Measurements from ENCODE around the gene ST3GAL5.

The ST3GAL5 gene

GRCh38 chr2:85867121-85867520 is 21.7 kb downstream of the ST3GAL5 start:
- TF ChIP-seq FOXP2 (optimal IDR thresholded peaks at IDR 0.05; ENCODE audit: control extremely low read depth, extremely low read length, insufficient read depth) = no peak
- no peak for TF ChIP-seq POLR2AphosphoS5 (IDR thresholded peaks at IDR 0.05; ENCODE audit: borderline replicate concordance, low read depth, low read length)
- no peak for TF ChIP-seq EZH2 (IDR thresholded peaks at IDR 0.05)

GRCh38 chr2:85866165-85866659 is 22.6 kb downstream of the ST3GAL5 start:
- Histone ChIP-seq H3K36me3 (ENCODE audit: insufficient read depth, low read length) (peaks cover under 1% of the 10 kb centered on the region; the same call in 1 of the 2 replicates), H3K9me3 (ENCODE audit: low read depth, low read length) (no peaks in the 10 kb centered on the region), H3K27ac (no peak overlapping the region), H3K4me3 (no peak overlapping the region), H3K9ac (ENCODE audit: insufficient read length) (no peak overlapping the region)
- TF ChIP-seq POLR2AphosphoS5 (IDR thresholded peaks at IDR 0.05; ENCODE audit: borderline replicate concordance, low read depth, low read length) = no peak
- no peak for DNase-seq (ENCODE audit: low read depth, low spot score)

More at GRCh38 chr2:85867121-85867520, 21.7 kb downstream of the ST3GAL5 start:
- no peak overlapping the region for H3K4me3 ChIP-seq
- H3K36me3 ChIP-seq (ENCODE audit: insufficient read depth, low read length) = no peaks in the 10 kb centered on the region
- H3K27ac ChIP-seq = no peak overlapping the region
- no peak overlapping the region for H3K9ac ChIP-seq (ENCODE audit: insufficient read length)
- H3K9me3 ChIP-seq (ENCODE audit: low read depth, low read length) = no peaks in the 10 kb centered on the region
- DNase-seq (ENCODE audit: low read depth, low spot score) = no peak

DNA sequence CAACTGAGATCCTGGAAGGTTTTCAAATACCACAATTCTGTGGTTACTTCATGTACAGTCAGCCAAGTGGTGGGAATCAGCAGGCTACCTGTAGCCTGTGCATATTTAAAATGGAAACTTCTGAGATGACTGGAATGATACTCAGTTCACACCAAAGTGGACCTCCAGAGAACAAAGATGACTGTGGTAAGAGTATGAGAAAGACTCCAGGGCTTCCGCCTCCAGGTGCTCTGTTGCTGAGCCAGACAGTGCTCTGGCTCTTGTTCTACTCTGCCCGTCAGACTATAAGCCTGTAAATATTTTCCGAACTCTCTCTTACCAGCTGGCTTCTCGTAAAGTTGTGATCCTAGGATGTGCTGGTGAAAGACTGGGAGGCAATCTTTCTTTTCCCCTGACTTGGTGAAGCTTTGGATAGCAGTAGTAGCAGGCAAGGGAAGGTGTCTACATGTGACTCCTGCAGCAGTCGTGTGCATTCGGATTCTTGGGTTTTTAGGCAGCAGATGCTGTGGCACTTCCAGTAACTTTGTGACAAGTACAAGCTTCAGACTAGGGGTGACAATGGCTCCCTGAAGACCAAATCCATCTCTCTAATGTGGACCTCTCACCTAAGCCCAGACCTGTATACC is 23.1 kb downstream of the ST3GAL5 start:
- peaks cover 6% of the 10 kb centered on the region; the same call in 1 of the 2 replicates for H3K36me3 ChIP-seq (ENCODE audit: insufficient read depth, low read length)
- H3K9me3 ChIP-seq (ENCODE audit: low read depth, low read length) = no peaks in the 10 kb centered on the region
- no peak for DNase-seq (ENCODE audit: low read depth, low spot score)
- H3K27ac ChIP-seq = no peak overlapping the region; the same call in 1 of the 2 replicates
- no peak overlapping the region for H3K9ac ChIP-seq (ENCODE audit: insufficient read length)
- H3K4me3 ChIP-seq = no peak overlapping the region
- TF ChIP-seq EZH2 (IDR thresholded peaks at IDR 0.05) (no peak), FOXP2 (optimal IDR thresholded peaks at IDR 0.05; ENCODE audit: control extremely low read depth, extremely low read length, insufficient read depth) (no peak), POLR2AphosphoS5 (IDR thresholded peaks at IDR 0.05; ENCODE audit: borderline replicate concordance, low read depth, low read length) (no peak)

- Histone ChIP-seq H3K4me3 (no peak overlapping the region), H3K27ac (no peak overlapping the region), H3K9me3 (ENCODE audit: low read depth, low read length) (no peaks in the 10 kb centered on the region), H3K36me3 (ENCODE audit: insufficient read depth, low read length) (peaks cover 6% of the 10 kb centered on the region; the same call in 1 of the 2 replicates), H3K9ac (ENCODE audit: insufficient read length) (no peak overlapping the region)
- TF ChIP-seq EZH2 (IDR thresholded peaks at IDR 0.05) = no peak
- TF ChIP-seq FOXP2 (optimal IDR thresholded peaks at IDR 0.05; ENCODE audit: control extremely low read depth, extremely low read length, insufficient read depth) = no peak
- TF ChIP-seq POLR2AphosphoS5 (IDR thresholded peaks at IDR 0.05; ENCODE audit: borderline replicate concordance, low read depth, low read length) = no peak
- no peak for DNase-seq (ENCODE audit: low read depth, low spot score)
These were observed 24.1 kb downstream of the ST3GAL5 start for GRCh38 chr2:85864654-85865053.

- H3K27ac ChIP-seq = no peak overlapping the region
- no peak overlapping the region for H3K4me3 ChIP-seq
- no peaks in the 10 kb centered on the region for H3K9me3 ChIP-seq (ENCODE audit: low read depth, low read length)
- H3K9ac ChIP-seq (ENCODE audit: insufficient read length) = no peak overlapping the region
- peaks cover 6% of the 10 kb centered on the region; the same call in 1 of the 2 replicates for H3K36me3 ChIP-seq (ENCODE audit: insufficient read depth, low read length)
- TF ChIP-seq EZH2 (IDR thresholded peaks at IDR 0.05) (no peak), FOXP2 (optimal IDR thresholded peaks at IDR 0.05; ENCODE audit: control extremely low read depth, extremely low read length, insufficient read depth) (no peak), POLR2AphosphoS5 (IDR thresholded peaks at IDR 0.05; ENCODE audit: borderline replicate concordance, low read depth, low read length) (no peak)
- DNase-seq (ENCODE audit: low read depth, low spot score) = no peak
These were observed 26.4 kb downstream of the ST3GAL5 start for GRCh38 chr2:85862426-85862825.

DNA sequence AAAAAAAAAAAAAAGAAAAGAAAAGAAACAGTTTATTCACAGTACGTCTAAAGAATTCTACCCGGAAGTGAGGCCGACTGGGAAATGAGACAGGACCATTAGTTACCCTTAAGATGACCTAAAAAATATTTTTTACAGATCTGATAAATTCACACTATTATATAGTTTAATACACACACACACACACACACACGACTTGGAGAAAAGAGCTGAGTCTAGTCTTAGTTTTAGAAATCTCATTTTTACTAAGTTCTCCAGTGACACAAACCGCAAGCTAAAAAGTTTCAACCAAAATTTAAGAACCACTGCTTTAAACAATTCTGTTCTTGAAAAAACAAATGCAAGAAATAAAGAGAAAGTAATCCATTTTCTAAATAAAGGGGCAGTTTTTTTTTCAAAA is 27.1 kb downstream of the ST3GAL5 start:
- Histone ChIP-seq H3K36me3 (ENCODE audit: insufficient read depth, low read length) (peaks cover 6% of the 10 kb centered on the region; the same call in 1 of the 2 replicates), H3K27ac (0 out of 2 replicates have a peak overlapping the region, but pooled peaks have one; percentile 8), H3K9me3 (ENCODE audit: low read depth, low read length) (no peaks in the 10 kb centered on the region), H3K9ac (ENCODE audit: insufficient read length) (no peak overlapping the region), H3K4me3 (no peak overlapping the region)
- TF ChIP-seq POLR2AphosphoS5 (IDR thresholded peaks at IDR 0.05; ENCODE audit: borderline replicate concordance, low read depth, low read length) (no peak), FOXP2 (optimal IDR thresholded peaks at IDR 0.05; ENCODE audit: control extremely low read depth, extremely low read length, insufficient read depth) (no peak), EZH2 (IDR thresholded peaks at IDR 0.05) (no peak)
- DNase-seq (ENCODE audit: low read depth, low spot score) = no peak

GRCh38 chr2:85861180-85861579 is 27.6 kb downstream of the ST3GAL5 start:
- H3K9me3 ChIP-seq (ENCODE audit: low read depth, low read length) = no peaks in the 10 kb centered on the region

GRCh38 chr2:85858841-85859240 is 29.9 kb downstream of the ST3GAL5 start:
- no peak overlapping the region for H3K9ac ChIP-seq (ENCODE audit: insufficient read length)
- no peak overlapping the region for H3K27ac ChIP-seq
- TF ChIP-seq FOXP2 (optimal IDR thresholded peaks at IDR 0.05; ENCODE audit: control extremely low read depth, extremely low read length, insufficient read depth) (no peak), EZH2 (IDR thresholded peaks at IDR 0.05) (no peak), POLR2AphosphoS5 (IDR thresholded peaks at IDR 0.05; ENCODE audit: borderline replicate concordance, low read depth, low read length) (no peak)
- H3K36me3 ChIP-seq (ENCODE audit: insufficient read depth, low read length) = peaks cover 14% of the 10 kb centered on the region
- H3K4me3 ChIP-seq = no peak overlapping the region
- no peak for DNase-seq (ENCODE audit: low read depth, low spot score)
- H3K9me3 ChIP-seq (ENCODE audit: low read depth, low read length) = no peaks in the 10 kb centered on the region

More at GRCh38 chr2:85861180-85861579, 27.6 kb downstream of the ST3GAL5 start:
- Histone ChIP-seq H3K36me3 (ENCODE audit: insufficient read depth, low read length) (peaks cover 8% of the 10 kb centered on the region), H3K27ac (0 out of 2 replicates have a peak overlapping the region, but pooled peaks have one; percentile 8), H3K9ac (ENCODE audit: insufficient read length) (no peak overlapping the region), H3K4me3 (no peak overlapping the region)
- TF ChIP-seq FOXP2 (optimal IDR thresholded peaks at IDR 0.05; ENCODE audit: control extremely low read depth, extremely low read length, insufficient read depth) (no peak), EZH2 (IDR thresholded peaks at IDR 0.05) (no peak), POLR2AphosphoS5 (IDR thresholded peaks at IDR 0.05; ENCODE audit: borderline replicate concordance, low read depth, low read length) (no peak)
- DNase-seq (ENCODE audit: low read depth, low spot score) = no peak

Data from SK-N-MC (cell line).